B cell (primary cell): ENCODE data around the gene MON1B.

Experiments
- CTCF ChIP-seq: fragments of 200-600 bp; IDR thresholded peaks from one replicate; pipeline ENCODE4 v1.8.0; 2022; ENCODE audit warnings: antibody characterized with exemption, mild to moderate bottlenecking
- EZH2 ChIP-seq: IDR thresholded peaks from 2 replicates; pipeline ENCODE4 v1.6.1; 2012; ENCODE audit warnings: borderline replicate concordance, low read depth, mild to moderate bottlenecking, moderate library complexity, low read length; ENCODE audit not compliant: insufficient read depth, poor library complexity, severe bottlenecking

GRCh38 chr16:77197747-77198146 is 6.8 kb downstream of the MON1B start:
- TF ChIP-seq CTCF (no peak), EZH2 (no peak)
